ENCODE results near the gene CYP11A1. TPM values are rescaled to one million over a fixed set of nuclear protein-coding genes. Genes with fewer than 3 reads are reported as not detected.

The CYP11A1 gene
- total RNA-seq, 1 donor from 2014 or later, result 0.43 TPM

DNA sequence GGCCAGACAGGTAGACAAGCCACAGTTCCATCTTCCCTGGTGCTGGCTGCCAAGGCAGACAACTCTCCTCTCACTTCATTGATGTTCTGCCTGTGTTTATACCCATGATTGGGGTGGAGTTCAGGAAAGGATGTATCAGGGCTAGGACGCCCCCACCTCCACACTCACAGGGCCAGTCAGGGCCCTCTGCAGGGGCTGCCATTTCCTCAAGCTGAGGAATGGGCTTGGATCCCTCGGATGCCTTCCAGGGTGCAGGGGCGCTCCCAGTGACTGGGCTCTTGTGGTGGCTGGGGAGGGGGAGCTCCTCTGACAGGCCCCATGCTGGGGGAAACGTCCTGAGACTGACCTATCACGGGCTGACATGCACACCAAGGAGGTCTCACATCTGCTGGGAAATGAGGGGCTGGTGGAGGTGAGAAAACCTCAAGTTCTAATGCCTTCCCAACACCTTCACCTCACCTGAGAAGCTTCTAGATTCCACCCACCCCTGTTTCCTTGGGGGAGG, 34.9 kb upstream of the CYP11A1 start:
- H3K27ac Mint-ChIP-seq (ENCODE audit: unreplicated experiment), result no peak overlapping the region
- Histone ChIP-seq H2AFZ (ENCODE audit: low read depth, low read length) (no peak overlapping the region), H3K4me2 (ENCODE audit: low read length) (no peak overlapping the region), H3K9me3 (ENCODE audit: insufficient read depth, low read depth, low read length) (no peaks in the 10 kb centered on the region), H3K27ac (ENCODE audit: low read depth, low read length) (no peak overlapping the region), H3K36me3 (ENCODE audit: insufficient read depth, low read length) (no peaks in the 10 kb centered on the region), H3K4me1 (ENCODE audit: insufficient read depth, low read length) (peaks cover 85% of the 10 kb centered on the region), H4K20me1 (ENCODE audit: insufficient read depth, low read length) (no peaks in the 10 kb centered on the region), H3K9ac (ENCODE audit: low read length) (no peak overlapping the region), H3K79me2 (ENCODE audit: insufficient read depth, low read length) (no peaks in the 10 kb centered on the region), H3K4me3 (ENCODE audit: insufficient read depth, low read depth, low read length) (no peak overlapping the region), H3K27me3 (ENCODE audit: insufficient read depth, low read length) (no peaks in the 10 kb centered on the region)
- peaks cover 38% of the 10 kb centered on the region for H3K4me1 Mint-ChIP-seq (ENCODE audit: low read depth, unreplicated experiment)
- no peaks in the 10 kb centered on the region for H3K27me3 Mint-ChIP-seq (ENCODE audit: low read depth, unreplicated experiment)
- peaks cover 2% of the 10 kb centered on the region for H3K9me3 Mint-ChIP-seq (ENCODE audit: unreplicated experiment)
- DNase-seq (ENCODE audit: low read depth), result no peak
- H3K4me3 Mint-ChIP-seq (ENCODE audit: unreplicated experiment), result no peak overlapping the region
- TF ChIP-seq, protein P1, sequence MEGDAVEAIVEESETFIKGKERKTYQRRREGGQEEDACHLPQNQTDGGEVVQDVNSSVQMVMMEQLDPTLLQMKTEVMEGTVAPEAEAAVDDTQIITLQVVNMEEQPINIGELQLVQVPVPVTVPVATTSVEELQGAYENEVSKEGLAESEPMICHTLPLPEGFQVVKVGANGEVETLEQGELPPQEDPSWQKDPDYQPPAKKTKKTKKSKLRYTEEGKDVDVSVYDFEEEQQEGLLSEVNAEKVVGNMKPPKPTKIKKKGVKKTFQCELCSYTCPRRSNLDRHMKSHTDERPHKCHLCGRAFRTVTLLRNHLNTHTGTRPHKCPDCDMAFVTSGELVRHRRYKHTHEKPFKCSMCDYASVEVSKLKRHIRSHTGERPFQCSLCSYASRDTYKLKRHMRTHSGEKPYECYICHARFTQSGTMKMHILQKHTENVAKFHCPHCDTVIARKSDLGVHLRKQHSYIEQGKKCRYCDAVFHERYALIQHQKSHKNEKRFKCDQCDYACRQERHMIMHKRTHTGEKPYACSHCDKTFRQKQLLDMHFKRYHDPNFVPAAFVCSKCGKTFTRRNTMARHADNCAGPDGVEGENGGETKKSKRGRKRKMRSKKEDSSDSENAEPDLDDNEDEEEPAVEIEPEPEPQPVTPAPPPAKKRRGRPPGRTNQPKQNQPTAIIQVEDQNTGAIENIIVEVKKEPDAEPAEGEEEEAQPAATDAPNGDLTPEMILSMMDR (IDR thresholded peaks at IDR 0.05; ENCODE audit: insufficient read depth, low read depth, low read length), result no peak
- TF ChIP-seq EZH2 (IDR thresholded peaks at IDR 0.05; ENCODE audit: insufficient read depth, low read length), result no peak
- H3K36me3 Mint-ChIP-seq (ENCODE audit: low read depth, unreplicated experiment), result no peaks in the 10 kb centered on the region
- no peak for FAIRE-seq

DNA sequence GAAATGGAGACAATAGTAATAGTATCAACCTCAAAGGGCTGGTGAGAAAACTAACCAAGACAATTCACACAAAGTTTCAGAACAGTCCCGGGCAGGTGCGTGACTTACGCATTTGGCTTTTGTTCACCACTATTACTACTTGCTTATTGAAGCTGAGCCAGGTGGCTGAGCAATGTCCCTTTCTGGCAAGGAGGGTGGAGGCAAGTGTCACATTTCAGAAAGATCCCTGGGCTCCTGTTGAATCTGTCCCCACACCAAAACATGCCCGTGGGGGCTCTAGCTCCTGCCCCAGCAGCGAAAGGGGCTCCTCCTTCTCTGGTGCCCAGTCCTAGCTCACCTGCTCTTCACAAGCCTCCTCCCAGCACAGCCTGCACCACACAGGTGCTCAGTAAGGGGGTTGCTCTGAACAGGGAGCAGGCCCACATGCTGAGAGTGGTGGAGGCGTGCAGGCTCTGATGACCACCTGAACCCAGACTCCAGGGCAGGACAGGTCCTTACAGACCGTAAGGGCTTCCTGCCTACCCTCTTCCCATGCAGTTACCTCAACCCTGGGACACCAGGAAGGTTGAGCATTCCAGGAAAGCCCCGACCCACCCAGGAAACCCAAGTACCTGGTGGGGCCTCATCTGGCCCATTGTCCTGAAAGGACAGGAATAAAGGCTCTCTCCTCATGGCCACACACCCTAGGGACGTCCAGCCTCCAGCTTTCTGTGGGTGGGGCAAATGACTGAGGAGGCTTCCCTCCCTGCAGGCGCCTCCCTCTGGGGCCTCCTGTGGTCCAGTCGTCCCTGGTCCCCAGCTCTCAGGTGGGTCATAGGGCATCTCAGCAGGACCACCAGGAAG, 33.7 kb upstream of the CYP11A1 start:
- H3K9me3 ChIP-seq (ENCODE audit: insufficient read depth, low read depth, low read length), result no peaks in the 10 kb centered on the region
- DNase-seq (ENCODE audit: low read depth), result no peak
- peak overlapping the region; percentile 77 for H3K9ac ChIP-seq (ENCODE audit: low read length)
- no peak overlapping the region for H3K4me3 ChIP-seq (ENCODE audit: insufficient read depth, low read depth, low read length)
- H3K4me3 Mint-ChIP-seq (ENCODE audit: unreplicated experiment), result no peak overlapping the region
- peak overlapping the region; percentile 90 for H3K27ac ChIP-seq (ENCODE audit: low read depth, low read length)
- no peak overlapping the region for H2AFZ ChIP-seq (ENCODE audit: low read depth, low read length)
- H3K4me2 ChIP-seq (ENCODE audit: low read length), result peak overlapping the region; percentile 69
- no peaks in the 10 kb centered on the region for H3K79me2 ChIP-seq (ENCODE audit: insufficient read depth, low read length)
- peaks cover 85% of the 10 kb centered on the region for H3K4me1 ChIP-seq (ENCODE audit: insufficient read depth, low read length)
- H3K27ac Mint-ChIP-seq (ENCODE audit: unreplicated experiment), result no peak overlapping the region
- H3K36me3 Mint-ChIP-seq (ENCODE audit: low read depth, unreplicated experiment), result no peaks in the 10 kb centered on the region
- peaks cover 36% of the 10 kb centered on the region for H3K4me1 Mint-ChIP-seq (ENCODE audit: low read depth, unreplicated experiment)
- no peaks in the 10 kb centered on the region for H4K20me1 ChIP-seq (ENCODE audit: insufficient read depth, low read length)
- FAIRE-seq, result no peak
- H3K27me3 Mint-ChIP-seq (ENCODE audit: low read depth, unreplicated experiment), result no peaks in the 10 kb centered on the region
- no peaks in the 10 kb centered on the region for H3K36me3 ChIP-seq (ENCODE audit: insufficient read depth, low read length)
- no peaks in the 10 kb centered on the region for H3K27me3 ChIP-seq (ENCODE audit: insufficient read depth, low read length)
- H3K9me3 Mint-ChIP-seq (ENCODE audit: unreplicated experiment), result peaks cover 2% of the 10 kb centered on the region
- TF ChIP-seq, protein P1 (IDR thresholded peaks at IDR 0.05; ENCODE audit: insufficient read depth, low read depth, low read length), result no peak
- no peak for TF ChIP-seq EZH2 (IDR thresholded peaks at IDR 0.05; ENCODE audit: insufficient read depth, low read length)
